ENCODE results near the gene TRIM38. TPM values are rescaled to one million over a fixed set of nuclear protein-coding genes. Genes with fewer than 3 reads are reported as not detected.

The TRIM38 gene
- total and polyA plus RNA-seq, 9 donors = 3.8 to 10.3 (median 6.4) TPM

GRCh38 chr6:26030716-26031115 is 68.1 kb downstream of the TRIM38 start:
- no peak for TF ChIP-seq EP300 (IDR thresholded peaks at IDR 0.05)
- no peak for TF ChIP-seq POLR2A (IDR thresholded peaks at IDR 0.05)
- TF ChIP-seq CTCF (IDR thresholded peaks at IDR 0.05) = no peak
- DNase-seq = no peak
- H3K4me3 ChIP-seq = no peak overlapping the region
- H3K27ac ChIP-seq = no peak overlapping the region
- no peaks in the 10 kb centered on the region for H3K27me3 ChIP-seq
- 50 to 57% (median 53%) methylated on average over 3 of the region's 3 CpGs for WGBS, 3 donors
- intact Hi-C loops (cut with DNase I) = no loop called here
- peaks cover 5% of the 10 kb centered on the region for H3K4me1 ChIP-seq (ENCODE audit: insufficient read depth)
- no peaks in the 10 kb centered on the region for H3K9me3 ChIP-seq
- no peaks in the 10 kb centered on the region for H3K36me3 ChIP-seq

DNA sequence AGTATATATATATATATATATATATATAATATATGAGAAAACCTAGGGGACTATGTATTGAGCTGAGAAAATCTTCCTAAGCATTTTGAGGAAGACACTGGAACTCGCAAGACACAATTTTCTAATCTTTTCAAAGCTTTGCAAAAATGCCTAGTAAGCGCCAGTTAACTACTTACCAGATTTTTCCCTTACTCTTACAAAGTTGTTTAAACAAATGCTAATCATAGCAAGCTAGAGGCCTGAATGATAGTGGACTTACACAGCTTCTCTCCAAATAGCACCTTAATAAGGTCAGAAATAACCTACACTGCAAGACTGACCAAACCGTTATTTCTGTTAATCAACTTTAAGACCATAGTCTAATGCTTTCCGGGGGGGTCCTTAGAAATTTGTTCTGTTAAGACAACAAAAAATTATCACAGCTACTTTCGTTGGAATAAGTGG is 68.6 kb downstream of the TRIM38 start:
- DNase-seq = no peak
- Histone ChIP-seq H3K27me3 (no peaks in the 10 kb centered on the region), H3K4me3 (peak overlapping the region; percentile 58), H3K36me3 (no peaks in the 10 kb centered on the region), H3K9me3 (no peaks in the 10 kb centered on the region), H3K4me1 (ENCODE audit: insufficient read depth) (peaks cover 3% of the 10 kb centered on the region), H3K27ac (no peak overlapping the region)
- intact Hi-C loops (cut with DNase I) = no loop called here
- WGBS, 3 donors = 29 to 33% (median 31%) methylated on average over 5 of the region's 5 CpGs
- TF ChIP-seq CTCF (IDR thresholded peaks at IDR 0.05) (no peak), POLR2A (IDR thresholded peaks at IDR 0.05) (no peak), EP300 (IDR thresholded peaks at IDR 0.05) (no peak)

DNA sequence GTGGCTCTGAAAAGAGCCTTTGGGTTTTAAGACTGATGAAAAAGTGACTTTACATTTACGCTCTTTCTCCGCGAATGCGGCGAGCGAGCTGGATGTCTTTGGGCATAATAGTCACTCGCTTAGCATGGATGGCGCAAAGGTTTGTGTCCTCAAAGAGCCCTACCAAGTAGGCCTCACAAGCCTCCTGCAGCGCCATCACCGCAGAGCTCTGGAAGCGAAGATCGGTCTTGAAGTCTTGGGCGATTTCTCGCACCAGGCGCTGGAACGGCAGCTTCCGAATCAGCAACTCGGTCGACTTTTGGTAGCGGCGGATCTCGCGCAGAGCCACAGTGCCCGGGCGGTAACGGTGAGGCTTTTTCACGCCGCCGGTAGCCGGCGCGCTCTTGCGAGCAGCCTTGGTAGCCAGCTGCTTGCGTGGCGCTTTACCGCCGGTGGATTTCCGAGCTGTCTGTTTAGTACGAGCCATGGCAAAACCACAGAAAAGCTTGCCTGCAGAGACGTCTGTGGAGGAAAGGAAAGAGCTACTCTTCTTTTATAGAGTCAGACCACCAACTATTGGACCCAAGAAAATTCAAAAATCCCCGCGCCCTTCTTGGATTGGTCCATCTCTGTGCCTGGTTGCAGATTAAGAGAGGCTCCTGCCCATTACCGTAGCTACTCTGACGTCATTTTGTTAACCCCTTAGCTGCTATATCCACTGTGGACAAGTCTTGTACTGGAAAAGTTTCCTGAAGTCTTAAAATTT is 69.2 kb downstream of the TRIM38 start:
- intact Hi-C loops (cut with DNase I) = no loop called here
- 1 to 2% (median 2%) methylated on average over 44 of the region's 44 CpGs for WGBS, 3 donors

More for the DNA sequence above, 69.2 kb downstream of the TRIM38 start:
- H3K9me3 ChIP-seq = no peaks in the 10 kb centered on the region
- H3K4me3 ChIP-seq = peak overlapping the region; percentile 58
- DNase-seq = peak; percentile 73 to 87 (median 78)
- peaks cover 3% of the 10 kb centered on the region for H3K4me1 ChIP-seq (ENCODE audit: insufficient read depth)
- H3K27ac ChIP-seq = no peak overlapping the region
- H3K36me3 ChIP-seq = no peaks in the 10 kb centered on the region
- no peaks in the 10 kb centered on the region for H3K27me3 ChIP-seq
- TF ChIP-seq CTCF (IDR thresholded peaks at IDR 0.05) = no peak
- no peak for TF ChIP-seq POLR2A (IDR thresholded peaks at IDR 0.05)
- TF ChIP-seq EP300 (IDR thresholded peaks at IDR 0.05) = no peak
